GM11168 (cell line): ENCODE measurements around the gene XIRP2.
"Not testable (repeated sequence)": the region's sequence is repeated elsewhere in the genome, so short reads cannot be mapped to it uniquely, and the experiment has no call there.

Source experiments
- in situ Hi-C: fragments of 300-500 bp; cut with MboI; formaldehyde crosslinking; loops from one replicate; pipeline ENCODE4 v1.12.0; 2022; ENCODE audit warnings: low sequenced_read_pairs; ENCODE audit not compliant: unreplicated experiment

The XIRP2 gene

GRCh38 chr2:167034976-167035375 lies 146.7 kb downstream of the XIRP2 start:
- in situ Hi-C loops: not testable (repeated sequence)

- in situ Hi-C loops: no loop called here
Observed at GRCh38 chr2:167048829-167049228, 160.5 kb downstream of the XIRP2 start.

- in situ Hi-C loops: no loop called here
Observed at GRCh38 chr2:167049659-167050058, 161.4 kb downstream of the XIRP2 start.

- in situ Hi-C loops: no loop called here
Observed at GRCh38 chr2:167052825-167053224, 164.5 kb downstream of the XIRP2 start.

- in situ Hi-C loops: no loop called here
Observed at GRCh38 chr2:167054881-167055280, 166.6 kb downstream of the XIRP2 start.

- in situ Hi-C loops: no loop called here
Observed at GRCh38 chr2:167057446-167057845, 169.2 kb downstream of the XIRP2 start.

- in situ Hi-C loops: no loop called here
Observed at GRCh38 chr2:167059173-167059572, 170.9 kb downstream of the XIRP2 start.

- in situ Hi-C loops: no loop called here
Observed at GRCh38 chr2:167069855-167070254, 181.6 kb downstream of the XIRP2 start.

- in situ Hi-C loops: not testable (repeated sequence)
Observed at GRCh38 chr2:167075708-167076107, 187.4 kb downstream of the XIRP2 start.

GRCh38 chr2:167098931-167099330 lies 210.7 kb downstream of the XIRP2 start:
- in situ Hi-C loops: not testable (repeated sequence)

- in situ Hi-C loops: no loop called here
Observed at GRCh38 chr2:167100506-167100905, 212.2 kb downstream of the XIRP2 start.

GRCh38 chr2:167103028-167103756 lies 214.9 kb downstream of the XIRP2 start:
- in situ Hi-C loops: no loop called here

GRCh38 chr2:167103757-167104133 lies 215.5 kb downstream of the XIRP2 start:
- in situ Hi-C loops: no loop called here

GRCh38 chr2:167104691-167105090 lies 216.4 kb downstream of the XIRP2 start:
- in situ Hi-C loops: no loop called here

- in situ Hi-C loops: not testable (repeated sequence)
Observed at GRCh38 chr2:167109682-167110081, 221.4 kb downstream of the XIRP2 start.

GRCh38 chr2:167110345-167110744 lies 222.1 kb downstream of the XIRP2 start:
- in situ Hi-C loops: no loop called here

- in situ Hi-C loops: no loop called here
Observed at GRCh38 chr2:167114018-167114417, 225.7 kb downstream of the XIRP2 start.

- in situ Hi-C loops: no loop called here
Observed at GRCh38 chr2:167115541-167115940, 227.3 kb downstream of the XIRP2 start.

- in situ Hi-C loops: no loop called here
Observed at GRCh38 chr2:167122389-167122788, 234.1 kb downstream of the XIRP2 start.

- in situ Hi-C loops: no loop called here
Observed at GRCh38 chr2:167126165-167126564, 237.9 kb downstream of the XIRP2 start.

- in situ Hi-C loops: no loop called here
Observed at GRCh38 chr2:167127135-167127534, 238.9 kb downstream of the XIRP2 start.

- in situ Hi-C loops: no loop called here
Observed at GRCh38 chr2:167128130-167128529, 239.8 kb downstream of the XIRP2 start.
